Activated T-cell treated with anti-CD3 and anti-CD28 coated beads for 24 hours (primary cell): Measurements from ENCODE around the gene ITGB7.

Experiments used
- DNase-seq: peaks from one replicate; pipeline ENCODE4 v3.0.0-alpha.2; 2020; ENCODE audit warnings: low read depth

ITGB7 gene

DNA sequence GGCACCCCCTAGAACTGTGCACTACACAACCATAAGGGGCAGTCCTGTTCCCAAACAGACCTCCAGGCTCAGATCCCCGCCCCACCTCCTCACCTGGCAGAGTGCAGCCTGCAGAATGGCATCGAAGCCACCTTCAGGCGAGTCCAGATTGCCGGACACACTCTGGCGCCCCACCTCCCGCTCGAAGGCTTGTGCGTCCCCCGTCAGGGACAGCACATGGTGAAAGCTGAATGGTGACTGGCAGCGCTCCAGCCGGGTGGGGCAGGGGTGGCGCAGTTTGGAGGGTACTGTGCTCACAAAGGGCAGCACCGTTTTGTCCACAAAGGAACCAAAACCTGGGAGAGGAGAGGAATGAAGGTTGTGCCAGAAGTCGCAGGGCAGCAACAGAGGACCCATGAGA is 10.6 kb downstream of the ITGB7 start:
- DNase-seq: no peak

GRCh38 chr12:53195516-53196420 is 11.3 kb downstream of the ITGB7 start:
- DNase-seq: no peak

GRCh38 chr12:53194973-53195372 is 12.1 kb downstream of the ITGB7 start:
- DNase-seq: no peak

GRCh38 chr12:53193985-53194716 is 12.9 kb downstream of the ITGB7 start:
- DNase-seq: no peak

GRCh38 chr12:53193040-53193439 is 14.0 kb downstream of the ITGB7 start:
- DNase-seq: no peak

DNA sequence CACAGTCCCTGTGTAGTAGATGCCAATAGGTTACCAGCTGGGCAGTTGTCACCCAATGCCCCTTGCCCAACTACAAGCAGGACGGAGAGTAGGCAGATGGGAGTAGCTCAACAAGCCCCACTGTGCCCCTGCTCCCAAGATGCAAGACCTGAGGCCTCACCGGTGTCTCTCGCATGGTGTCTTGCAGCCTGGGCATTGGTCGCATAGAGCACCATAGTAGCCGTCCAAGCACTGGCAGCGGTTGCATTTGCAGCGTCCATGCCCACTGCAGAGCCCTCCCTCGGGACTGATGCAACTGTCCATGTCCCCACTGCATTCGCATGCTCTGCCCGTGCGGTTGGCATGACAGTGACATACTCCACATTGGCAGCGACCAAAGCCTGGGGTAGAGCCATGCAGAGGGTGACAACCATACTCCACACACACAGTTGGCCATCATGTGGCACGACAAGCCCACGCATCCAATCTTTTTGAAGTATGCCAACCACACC is 14.5 kb downstream of the ITGB7 start:
- DNase-seq: no peak

GRCh38 chr12:53191885-53192530 is 15.0 kb downstream of the ITGB7 start:
- DNase-seq: no peak

DNA sequence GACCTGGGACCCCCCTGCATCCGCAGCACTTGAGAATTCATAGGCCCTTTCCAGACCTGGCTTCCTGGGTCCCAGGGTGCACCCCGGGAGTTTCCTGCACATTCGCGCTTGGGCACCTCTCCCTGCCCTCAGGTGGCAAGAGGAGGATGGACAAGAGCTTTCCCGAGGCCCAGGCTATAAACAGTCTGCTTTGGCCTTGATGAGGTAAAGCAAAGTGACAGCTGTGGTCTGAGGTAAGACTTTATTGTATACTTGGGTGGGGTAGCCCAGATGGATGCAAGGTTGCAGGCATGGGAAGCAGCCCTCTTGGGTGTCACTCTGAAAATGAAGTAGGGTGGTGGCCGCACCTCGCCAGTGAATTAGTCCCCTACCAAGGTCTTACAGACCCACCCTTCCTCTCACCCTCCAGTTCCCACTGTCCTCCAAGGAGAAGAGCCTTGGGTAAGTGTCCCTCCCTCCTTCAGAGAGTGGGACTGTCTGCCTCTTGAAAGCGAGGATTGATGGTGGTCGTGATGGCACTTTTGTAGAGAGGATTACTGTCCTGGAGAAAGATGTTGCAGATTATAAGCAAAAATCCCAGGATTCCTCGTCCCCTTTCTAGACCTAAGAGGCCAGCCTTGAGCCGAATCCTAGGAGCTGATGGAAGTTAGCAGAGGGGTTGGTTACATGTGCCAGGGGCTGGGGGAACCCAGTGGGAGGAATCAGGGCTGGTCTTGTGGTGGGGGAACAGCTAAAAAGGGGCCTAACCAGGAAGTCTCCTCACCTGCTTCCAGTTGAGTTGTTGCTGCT is 15.8 kb downstream of the ITGB7 start:
- no peak for DNase-seq

DNA sequence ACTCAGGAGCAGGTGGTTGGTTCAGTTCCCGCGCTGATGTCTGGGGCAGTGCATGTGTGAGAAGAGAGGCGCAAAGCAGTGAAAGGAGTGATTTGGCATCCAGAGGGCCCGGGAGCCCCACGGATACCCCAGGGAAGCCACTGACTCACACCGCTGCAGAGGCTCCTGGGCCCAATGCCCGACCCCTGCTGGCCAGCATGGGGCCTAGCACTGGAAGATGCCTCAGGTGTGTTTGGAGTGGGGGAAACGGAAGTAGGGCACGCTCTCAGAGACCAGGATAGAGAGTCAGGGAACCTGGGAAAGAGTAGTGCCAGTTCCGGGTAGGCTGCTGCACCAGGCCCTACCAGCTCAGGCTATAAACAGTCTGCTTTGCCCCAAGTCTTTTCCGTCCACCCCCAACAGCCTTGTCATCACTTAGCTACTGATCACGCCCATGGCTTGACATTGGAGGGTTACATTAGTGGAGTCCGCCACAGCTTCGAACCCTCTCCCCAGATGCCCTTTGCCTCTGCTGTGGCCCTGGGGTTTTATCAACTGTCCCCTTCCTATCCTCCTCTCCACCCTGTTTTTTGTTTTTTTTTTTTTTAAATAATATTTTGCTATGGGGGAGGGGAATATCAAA is 16.8 kb downstream of the ITGB7 start:
- DNase-seq: peak; percentile 38

DNA sequence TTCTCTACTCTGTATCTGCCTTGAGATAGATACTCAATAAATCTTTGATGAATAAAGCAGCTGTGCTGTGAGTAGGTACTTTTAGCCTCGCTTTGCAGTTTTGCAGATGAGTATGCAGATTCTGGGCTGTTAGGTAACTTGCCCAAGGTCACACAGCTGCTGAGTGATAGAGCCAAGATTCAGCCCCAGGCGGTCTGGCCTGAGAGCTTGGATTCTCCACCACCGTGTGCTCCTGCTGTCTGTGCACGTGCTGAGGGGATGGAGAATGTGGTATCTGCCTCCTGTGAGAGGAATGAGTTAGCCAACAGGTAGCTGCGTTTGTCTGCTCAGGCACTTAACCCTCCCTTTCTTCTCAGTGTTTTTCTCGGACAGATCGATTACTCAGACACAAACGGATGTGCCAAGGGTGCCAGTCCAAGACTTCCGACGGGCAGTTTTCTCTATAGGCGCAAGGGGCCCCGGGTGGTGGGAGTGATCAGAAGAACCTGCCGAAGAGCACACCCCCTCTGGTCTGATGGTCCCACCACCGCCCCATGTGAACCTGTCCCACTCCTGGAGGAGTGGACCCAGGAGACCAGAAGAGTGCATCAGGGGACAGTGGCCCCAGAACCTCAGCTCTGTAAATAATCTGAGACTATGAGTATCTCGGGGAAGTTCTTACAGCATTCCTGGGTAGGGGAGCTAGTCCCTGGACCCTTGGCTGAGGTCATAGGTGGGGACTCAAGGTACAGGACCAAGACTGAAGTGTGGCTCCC is 19.7 kb downstream of the ITGB7 start:
- no peak for DNase-seq

DNA sequence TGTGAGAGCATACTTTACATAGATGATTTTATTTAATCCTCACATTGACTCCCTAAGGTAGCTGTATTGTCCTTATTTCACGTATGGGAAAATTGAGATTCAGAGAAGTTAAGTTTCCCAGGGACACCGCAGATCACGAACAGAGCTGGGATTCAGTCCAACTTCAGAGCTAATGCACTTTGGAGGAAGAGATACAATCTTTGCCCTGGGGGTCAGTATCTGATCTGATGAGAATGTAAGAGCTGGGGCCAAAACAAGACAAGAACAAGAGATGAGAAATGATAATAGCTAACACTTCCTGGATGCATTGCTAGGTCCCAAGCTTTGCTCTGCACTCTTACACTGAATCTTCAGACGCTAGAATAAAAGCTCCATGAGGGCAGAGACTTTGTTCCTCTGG is 20.3 kb downstream of the ITGB7 start:
- no peak for DNase-seq

DNA sequence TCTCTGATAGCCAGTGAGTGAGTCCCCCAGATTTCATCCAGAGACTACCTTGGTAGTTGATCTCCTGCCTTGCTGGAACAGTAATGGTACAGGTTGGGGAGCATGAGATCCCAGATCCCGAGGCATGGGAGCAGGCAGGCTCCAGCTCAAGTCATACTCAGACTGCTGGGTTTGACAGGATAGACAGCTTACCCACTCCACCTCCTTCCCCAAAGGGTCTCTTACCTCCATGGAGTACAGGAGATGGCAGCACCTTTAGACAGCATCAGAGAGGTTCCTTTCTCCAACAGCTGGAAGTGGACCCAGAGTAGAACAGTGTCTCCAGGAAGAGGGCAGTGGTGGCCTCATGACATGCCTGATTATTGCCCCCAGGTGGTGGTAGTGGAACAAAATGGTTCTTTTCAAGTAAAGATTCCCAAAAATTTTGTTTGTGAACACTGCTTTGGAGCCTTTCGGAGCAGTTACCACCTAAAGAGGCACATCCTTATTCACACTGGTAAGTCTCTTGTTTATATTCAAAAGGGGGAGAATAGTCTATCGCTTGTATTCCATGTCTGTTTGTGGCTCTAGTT is 21.4 kb downstream of the ITGB7 start:
- no peak for DNase-seq

DNA sequence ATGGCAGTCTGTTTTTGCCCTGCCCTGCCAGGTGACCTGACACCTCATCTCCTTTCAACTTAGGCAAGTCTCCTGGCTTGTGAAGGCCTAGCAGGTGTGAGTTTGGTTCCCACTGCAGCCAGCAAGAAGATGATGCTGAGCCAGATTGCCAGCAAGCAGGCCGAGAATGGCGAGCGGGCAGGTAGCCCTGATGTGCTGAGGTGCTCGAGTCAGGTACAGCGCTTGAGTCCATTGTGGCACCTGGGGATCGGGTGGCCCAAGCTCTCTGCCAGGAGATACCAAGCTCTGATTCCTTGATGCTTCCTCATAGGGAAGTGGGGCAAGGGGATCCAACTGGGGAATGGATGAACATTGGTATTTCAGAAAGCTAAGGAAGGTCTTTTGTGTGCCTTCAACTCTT is 22.2 kb downstream of the ITGB7 start:
- DNase-seq: no peak

- no peak for DNase-seq
These were observed 24.1 kb downstream of the ITGB7 start for GRCh38 chr12:53182903-53183302.

GRCh38 chr12:53181935-53182334 is 25.1 kb downstream of the ITGB7 start:
- DNase-seq: no peak

- DNase-seq: peak; percentile 72
These were observed 26.0 kb downstream of the ITGB7 start for GRCh38 chr12:53180931-53181645.

- peak; percentile 97 for DNase-seq
These were observed 26.7 kb downstream of the ITGB7 start, which contains the start of the genes CSAD and ZNF740 for GRCh38 chr12:53180220-53180930. TSS of gene CSAD (minus strand) at chr12:53180925. CDS start at chr12:53173470, 7,455 bp downstream. TSS of gene ZNF740 (plus strand) at chr12:53180722. CDS start at chr12:53181984, 1,262 bp downstream.

- no peak for DNase-seq
These were observed 27.3 kb downstream of the ITGB7 start for GRCh38 chr12:53179687-53180219.
